HTERT RPE-1 (cell line): Measurements from ENCODE around the gene BOC.

ENCODE experiments used
- in situ Hi-C: fragments of 300-500 bp; cut with MboI; formaldehyde crosslinking; loops from 4 replicates; pipeline ENCODE4 v1.14.3; 2020; ENCODE audit warnings: low sequenced_read_pairs

Gene BOC

GRCh38 chr3:113221721-113222257 is 10.4 kb downstream of the BOC start:
- in situ Hi-C loops: no loop called here

- in situ Hi-C loops: no loop called here
Measured at GRCh38 chr3:113222451-113223086, 11.2 kb downstream of the BOC start.

DNA sequence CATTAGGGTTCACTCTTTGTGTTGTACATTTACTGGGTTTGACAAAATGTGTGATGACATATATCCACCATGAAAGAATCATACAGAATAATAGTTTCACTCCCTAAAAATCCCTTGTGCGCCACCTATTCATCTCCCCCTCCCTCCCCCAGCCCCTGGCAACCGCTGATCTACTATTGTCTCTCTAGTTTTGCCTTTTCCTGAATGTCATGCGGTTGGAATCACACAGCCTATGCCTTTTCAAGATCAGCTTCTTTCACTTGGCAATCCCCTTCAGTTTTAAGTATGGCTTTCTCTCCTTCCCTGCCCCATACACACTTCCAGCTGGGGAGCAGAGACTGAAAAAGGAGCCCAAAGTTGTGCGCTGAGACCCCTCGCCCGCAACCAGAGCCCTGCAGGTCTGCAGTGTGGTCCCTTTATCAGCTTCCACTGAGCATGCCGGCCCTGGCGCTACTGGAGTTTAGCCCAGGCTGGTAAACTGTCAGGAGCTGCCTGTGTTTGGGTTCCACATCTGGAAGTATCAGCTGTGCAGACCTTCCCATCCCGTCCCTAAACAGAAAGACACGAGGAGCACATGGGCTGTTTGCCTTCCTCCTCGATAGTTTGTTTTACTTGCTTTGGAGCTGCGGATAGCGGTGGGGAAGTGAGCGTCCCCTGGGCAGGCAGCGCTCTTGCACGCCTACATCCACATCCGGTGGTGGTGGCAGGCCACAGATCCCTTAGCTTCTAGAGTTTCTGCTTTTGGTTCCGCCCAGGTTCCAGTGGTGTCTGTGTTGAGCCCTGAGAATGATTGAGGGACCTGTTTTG is 12.3 kb downstream of the BOC start:
- in situ Hi-C loops: no loop called here

GRCh38 chr3:113225286-113225685 is 13.9 kb downstream of the BOC start:
- in situ Hi-C loops: no loop called here

- in situ Hi-C loops: no loop called here
Measured at GRCh38 chr3:113226491-113226890, 15.1 kb downstream of the BOC start.

DNA sequence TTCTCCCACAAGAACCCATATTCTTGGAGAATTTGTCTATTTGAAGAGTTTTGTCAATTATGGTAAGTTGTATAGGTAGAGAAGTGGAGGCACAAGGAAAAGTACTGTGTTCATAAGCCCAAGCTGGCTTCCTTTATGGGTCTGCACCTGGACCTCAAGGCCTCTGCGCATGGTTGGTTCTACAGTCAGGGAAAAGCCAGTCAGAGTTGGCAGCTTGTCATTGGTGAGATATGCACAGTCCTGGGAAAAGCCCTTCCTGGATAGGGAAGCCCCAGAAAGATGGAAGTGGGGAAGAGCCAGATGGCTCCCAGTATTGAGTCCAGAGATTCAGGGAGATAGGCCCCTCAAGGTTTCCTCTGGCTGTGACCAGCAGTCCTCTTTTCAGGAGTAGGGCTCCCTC is 15.8 kb downstream of the BOC start:
- in situ Hi-C loops: no loop called here

GRCh38 chr3:113228498-113229286 is 17.3 kb downstream of the BOC start:
- in situ Hi-C loops: no loop called here

DNA sequence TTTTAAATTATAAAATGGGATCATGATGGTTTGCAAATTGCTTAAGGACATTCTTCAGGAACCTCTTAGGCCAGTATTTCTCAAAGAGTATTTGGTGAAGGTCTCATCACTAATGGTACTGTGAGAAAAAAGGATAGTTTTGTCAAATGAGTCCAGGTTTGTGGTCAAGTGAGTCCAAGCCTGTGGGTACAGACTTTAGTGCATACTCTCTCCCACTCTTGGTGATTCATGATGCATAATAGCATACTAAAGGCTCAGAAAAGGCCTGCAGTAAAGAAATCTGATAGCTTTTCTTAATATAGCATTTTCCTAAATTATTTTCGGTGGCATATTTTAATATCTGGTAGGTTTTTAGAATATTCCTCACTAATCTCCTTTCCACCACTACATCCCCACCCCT is 20.0 kb downstream of the BOC start:
- in situ Hi-C loops: no loop called here

- in situ Hi-C loops: no loop called here
Measured at GRCh38 chr3:113231827-113232253, 20.5 kb downstream of the BOC start.

DNA sequence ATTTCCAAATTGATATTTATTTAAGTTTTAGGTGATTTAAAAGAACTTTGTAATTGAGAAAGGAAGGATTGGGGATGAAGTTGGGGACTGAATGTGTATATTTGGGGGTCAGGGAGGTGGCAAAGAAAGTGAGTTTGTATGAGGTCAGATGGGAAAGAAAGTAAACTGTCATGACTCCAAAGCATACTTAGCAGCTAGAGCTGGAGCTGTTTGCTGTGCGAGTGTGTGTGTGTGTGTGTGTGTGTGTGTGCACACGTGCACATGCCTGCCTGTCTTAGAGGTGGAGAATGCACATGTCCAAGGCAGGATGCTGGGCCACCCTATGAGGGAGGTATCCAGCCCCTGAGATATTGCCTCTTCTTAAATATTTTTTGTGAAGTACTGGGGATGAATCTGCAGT is 21.0 kb downstream of the BOC start:
- in situ Hi-C loops: no loop called here

DNA sequence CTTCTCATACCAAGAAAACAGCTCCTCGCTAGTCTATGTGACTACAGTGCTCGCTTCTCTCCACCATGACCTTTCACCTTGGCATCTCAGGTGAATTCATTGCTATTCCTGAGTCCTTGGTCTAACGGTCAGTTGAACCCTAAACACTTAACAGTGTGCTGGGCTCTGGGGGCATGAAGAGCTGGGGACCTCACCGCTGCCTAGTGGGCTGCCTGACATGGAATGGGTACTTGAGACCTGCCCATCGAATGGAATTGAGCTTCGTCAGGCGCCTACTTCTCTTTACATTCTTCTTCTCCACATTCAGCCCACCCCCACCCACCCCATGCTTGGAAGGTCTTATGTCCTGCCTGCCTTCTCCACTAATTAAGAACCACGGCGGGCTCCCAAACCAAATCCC is 22.1 kb downstream of the BOC start:
- in situ Hi-C loops: no loop called here

- in situ Hi-C loops: no loop called here
Measured at GRCh38 chr3:113234028-113234427, 22.7 kb downstream of the BOC start.

- in situ Hi-C loops: no loop called here
Measured at GRCh38 chr3:113234688-113235260, 23.4 kb downstream of the BOC start.

- in situ Hi-C loops: no loop called here
Measured at GRCh38 chr3:113238503-113238902, 27.1 kb downstream of the BOC start.

- in situ Hi-C loops: no loop called here
Measured at GRCh38 chr3:113240841-113241240, 29.5 kb downstream of the BOC start.

DNA sequence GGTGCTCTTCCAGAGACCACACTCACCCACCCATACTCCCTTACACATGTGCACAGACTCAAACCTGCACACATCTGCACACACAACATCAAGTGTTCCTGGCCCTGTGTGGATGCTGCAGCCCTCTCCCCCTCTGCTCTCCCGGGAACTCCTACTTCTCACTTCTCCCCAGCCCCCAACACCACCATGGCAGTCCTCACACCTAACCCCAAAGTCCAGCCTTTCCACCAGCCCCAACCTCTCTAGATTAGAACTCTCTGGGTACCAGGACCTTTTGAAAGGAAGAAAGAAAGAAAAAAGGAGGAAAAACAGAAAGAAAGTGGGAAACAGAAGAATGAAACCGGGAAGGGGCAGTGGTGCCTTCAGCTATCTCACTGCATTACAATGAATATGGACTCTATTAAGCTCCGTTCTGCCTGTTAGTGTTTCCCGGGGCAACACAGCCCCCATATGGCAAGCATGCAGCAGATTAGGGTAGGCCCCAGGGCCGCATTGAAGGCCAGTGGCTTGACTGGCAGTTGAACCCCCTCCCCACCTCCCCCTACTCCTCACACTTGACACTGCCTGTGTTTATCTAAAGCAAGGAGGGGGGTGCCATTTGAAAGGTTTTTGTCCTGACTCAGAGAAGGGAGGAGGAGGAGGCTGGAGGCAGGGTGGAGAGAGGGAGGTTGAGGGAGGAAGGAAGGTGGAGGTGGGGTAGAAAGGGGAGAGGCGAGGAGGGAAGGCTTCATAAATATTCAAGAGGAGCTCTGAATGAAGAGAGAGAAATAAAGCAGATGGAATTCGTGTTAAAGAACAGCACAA is 30.1 kb downstream of the BOC start:
- in situ Hi-C loops: no loop called here

GRCh38 chr3:113242096-113242581 is 30.8 kb downstream of the BOC start:
- in situ Hi-C loops: no loop called here

- in situ Hi-C loops: no loop called here
Measured at GRCh38 chr3:113243071-113243470, 31.7 kb downstream of the BOC start.

DNA sequence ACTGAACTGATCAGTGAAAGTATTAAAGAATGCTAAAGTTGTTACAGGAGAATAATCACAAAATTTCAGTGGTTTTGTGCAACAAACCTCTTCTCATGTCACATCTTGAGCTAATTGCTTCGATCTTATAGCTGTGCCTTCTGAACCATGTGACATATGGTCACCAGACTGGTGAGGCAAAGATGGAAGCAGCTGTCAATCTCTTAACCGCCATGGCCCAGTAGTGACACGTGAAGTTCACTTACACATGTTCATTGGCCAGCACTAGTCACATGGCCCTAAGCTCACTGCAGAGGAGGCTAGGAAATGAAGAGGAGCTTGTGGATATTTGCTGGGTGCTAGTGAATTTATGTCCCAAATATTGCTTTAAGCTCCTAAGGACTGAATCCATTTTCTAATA is 32.5 kb downstream of the BOC start:
- in situ Hi-C loops: no loop called here

DNA sequence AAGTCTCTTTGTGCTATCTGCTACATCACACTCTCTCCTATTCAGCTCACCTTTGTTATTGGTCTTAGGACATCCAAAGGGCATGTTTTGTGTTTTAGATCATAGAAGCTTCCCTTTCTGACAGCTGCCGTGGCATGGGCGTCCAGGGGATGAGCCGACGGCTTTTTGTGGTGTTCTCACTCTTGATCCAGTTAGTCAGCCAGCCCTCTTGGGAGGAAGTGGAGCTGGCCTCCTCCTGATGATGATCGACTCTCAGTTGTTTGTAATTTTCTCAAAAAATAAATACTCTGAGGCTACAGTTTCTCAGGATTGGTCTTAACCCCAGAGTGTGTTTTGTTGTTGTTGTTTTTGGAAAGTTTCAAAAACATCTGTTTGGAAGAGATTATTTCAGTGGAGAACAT is 34.4 kb downstream of the BOC start:
- in situ Hi-C loops: no loop called here
